Stimulated activated CD8-positive, alpha-beta memory T cell treated with anti-CD3 and anti-CD28 coated beads, Interleukin-7, amount 100 ng/mL, for 1 hour (primary cell): ENCODE measurements around the gene ZNF236.
A peak's percentile ranks its signal among the peaks of the same experiment; 100 is the strongest.
"Not testable (repeated sequence)": the region's sequence is repeated elsewhere in the genome, so short reads cannot be mapped to it uniquely, and the experiment has no call there.

ENCODE experiments used
- DNase-seq, 2 donors: peaks; one replicate each; pipeline ENCODE4 v3.0.0-alpha.2; 2020; ENCODE audit warnings: low read depth in 2 of 2

ZNF236 gene

GRCh38 chr18:76822506-76823160 is at the start of gene ZNF236:
Gene ZNF236, plus strand, starts transcription at chr18:76822557. Its CDS starts 51 bp downstream, at chr18:76822608.
- peak; percentile 29 to 40 for DNase-seq

- DNase-seq = no peak
These were observed 49.7 kb upstream of the ZNF236 start for GRCh38 chr18:76772665-76773064.

GRCh38 chr18:76777036-76777435 is 45.3 kb upstream of the ZNF236 start:
- not testable (repeated sequence) for DNase-seq

- DNase-seq = no peak
These were observed 38.4 kb upstream of the ZNF236 start for GRCh38 chr18:76783786-76784484.

- no peak for DNase-seq
These were observed 36.5 kb upstream of the ZNF236 start for GRCh38 chr18:76785872-76786271.

GRCh38 chr18:76788571-76789317 is 33.6 kb upstream of the ZNF236 start:
- DNase-seq = no peak

GRCh38 chr18:76791106-76791505 is 31.3 kb upstream of the ZNF236 start:
- DNase-seq = no peak

GRCh38 chr18:76791642-76792041 is 30.7 kb upstream of the ZNF236 start:
- DNase-seq = no peak

- no peak for DNase-seq
These were observed 28.0 kb upstream of the ZNF236 start for GRCh38 chr18:76794326-76794725.

GRCh38 chr18:76801567-76802505 is 20.5 kb upstream of the ZNF236 start:
- no peak for DNase-seq

- DNase-seq = no peak
These were observed 18.9 kb upstream of the ZNF236 start for GRCh38 chr18:76803413-76803812.

GRCh38 chr18:76803814-76804213 is 18.5 kb upstream of the ZNF236 start:
- peak; percentile 36 to 45 for DNase-seq

GRCh38 chr18:76805221-76805620 is 17.1 kb upstream of the ZNF236 start:
- DNase-seq = no peak

- DNase-seq = no peak
These were observed 16.1 kb upstream of the ZNF236 start for GRCh38 chr18:76806301-76806700.

- no peak for DNase-seq
These were observed 13.8 kb upstream of the ZNF236 start for GRCh38 chr18:76808561-76808960.

- DNase-seq = not testable (repeated sequence)
These were observed 10.8 kb upstream of the ZNF236 start for GRCh38 chr18:76811530-76811929.

GRCh38 chr18:76814256-76814655 is 8.1 kb upstream of the ZNF236 start:
- DNase-seq = no peak

- DNase-seq = no peak
These were observed 6.2 kb upstream of the ZNF236 start for GRCh38 chr18:76816127-76816526.

- DNase-seq = no peak
These were observed 4.3 kb upstream of the ZNF236 start for GRCh38 chr18:76817888-76818611.

GRCh38 chr18:76819411-76820136 is 2.8 kb upstream of the ZNF236 start:
- no peak for DNase-seq
